ENCODE data around the gene IGF2BP2.

GRCh38 chr3:185760088-185760487 is 64.8 kb downstream of the IGF2BP2 start:
- no peak for TF ChIP-seq POLR2A (IDR thresholded peaks at IDR 0.05; ENCODE audit: low read depth, low read length)
- no peak for TF ChIP-seq POLR2AphosphoS5 (IDR thresholded peaks at IDR 0.05; ENCODE audit: low read depth, low read length)

Measured in GM12892 (cell line).